K562 (cell line): Measurements from ENCODE around the gene COX6A1.

ENCODE experiments used
- ARNT ChIP-seq, 2 experiments: fragments of 450-650 bp; IDR thresholded peaks; 2 replicates each; pipeline ENCODE4 v1.6.1; 2016; ENCODE audit warnings: mild to moderate bottlenecking in 1 of 2
- ATF3 ChIP-seq, 2 experiments: fragments of 450-650 bp in 1 of 2; sonication (generic) in 1 of 2; formaldehyde crosslinking in 1 of 2; IDR thresholded peaks in 1 of 2; conservative IDR thresholded peaks in 1 of 2; 2 replicates each; pipeline versions ENCODE4 v1.6.1 to v1.8.1; 2016 to 2023; ENCODE audit warnings: mild to moderate bottlenecking in 2 of 2, moderate library complexity in 2 of 2, inconsistent platforms in 1 of 2, missing genetic modification reagents in 1 of 2
- CTCF ChIP-seq, 3 experiments: IDR thresholded peaks in 2 of 3; conservative IDR thresholded peaks in 1 of 3; 2 replicates each; pipeline ENCODE4 v1.5.1; 2011 to 2012; ENCODE audit warnings: low read length in 3 of 3, mild to moderate bottlenecking in 3 of 3, control low read depth in 2 of 3, improper control_type of control experiment in 1 of 3, inconsistent platforms in 1 of 3, low read depth in 1 of 3, mixed read lengths in 1 of 3, moderate library complexity in 1 of 3; ENCODE audit not compliant: insufficient read depth in 2 of 3
- HCFC1 ChIP-seq: IDR thresholded peaks from 2 replicates; pipeline ENCODE4 v1.6.1; 2012; ENCODE audit warnings: low read depth, low read length, improper control_type of control experiment
- KDM4B ChIP-seq, 2 experiments: fragments of 450-650 bp in 1 of 2; sonication (generic) in 1 of 2; IDR thresholded peaks; 2 replicates each; pipeline ENCODE4 v1.6.1; 2016 to 2017; ENCODE audit warnings: borderline replicate concordance in 2 of 2, antibody characterized with exemption in 1 of 2, low read depth in 1 of 2, mild to moderate bottlenecking in 1 of 2
- MAFK ChIP-seq: IDR thresholded peaks from 2 replicates; pipeline ENCODE4 v1.6.1; 2011; ENCODE audit warnings: low read length, improper control_type of control experiment
- PHB ChIP-seq: fragments of 250-450 bp; sonication (Bioruptor Pico); IDR thresholded peaks from 2 replicates; pipeline ENCODE4 v1.5.0; 2021
- REST ChIP-seq, 2 experiments: fragments of 450-650 bp; formaldehyde crosslinking in 1 of 2; IDR thresholded peaks; 2 replicates each; pipeline versions ENCODE4 v1.4.0 to v1.6.1; 2014 to 2020; ENCODE audit warnings: mild to moderate bottlenecking in 2 of 2, borderline replicate concordance in 1 of 2, low read depth in 1 of 2
- SIX5 ChIP-seq, 2 experiments: IDR thresholded peaks; 2 replicates each; pipeline ENCODE4 v1.6.1; 2011; ENCODE audit warnings: low read length in 2 of 2, borderline replicate concordance in 1 of 2, low read depth in 1 of 2, mild to moderate bottlenecking in 1 of 2, moderate library complexity in 1 of 2; ENCODE audit not compliant: insufficient read depth in 1 of 2
- TEAD4 ChIP-seq, 2 experiments: sonication (generic) in 1 of 2; formaldehyde crosslinking in 1 of 2; IDR thresholded peaks; 2 replicates each; pipeline versions ENCODE4 v1.6.1 to v1.8.0; 2012 to 2022; ENCODE audit warnings: borderline replicate concordance in 1 of 2, inconsistent platforms in 1 of 2, low read length in 1 of 2, mild to moderate bottlenecking in 1 of 2, missing genetic modification reagents in 1 of 2
- ZZZ3 ChIP-seq: fragments of 450-650 bp; IDR thresholded peaks from 2 replicates; pipeline ENCODE4 v1.6.1; 2016; ENCODE audit warnings: antibody characterized with exemption, mild to moderate bottlenecking, moderate library complexity

GRCh38 chr12:120490325-120490724 lies 52.4 kb downstream of the COX6A1 start:
- TF ChIP-seq TEAD4 (IDR thresholded peaks at IDR 0.05; ENCODE audit: low read length): no peak
- TF ChIP-seq TEAD4 (CRISPR knock-in tag; IDR thresholded peaks at IDR 0.05; ENCODE audit: borderline replicate concordance): no peak
- TF ChIP-seq KDM4B (IDR thresholded peaks at IDR 0.05; ENCODE audit: borderline replicate concordance in 2 of 2, low read depth in 1 of 2): no peak
- TF ChIP-seq SIX5 (IDR thresholded peaks at IDR 0.05; ENCODE audit: borderline replicate concordance in 1 of 2, insufficient read depth in 1 of 2, low read depth in 1 of 2, low read length in 2 of 2): no peak
- TF ChIP-seq ARNT (IDR thresholded peaks at IDR 0.05): no peak
- no peak for TF ChIP-seq CTCF (IDR thresholded peaks at IDR 0.05 in 2 of 3, conservative IDR thresholded peaks at IDR 0.05 in 1 of 3; ENCODE audit: insufficient read depth in 2 of 3, low read depth in 1 of 3, low read length in 3 of 3)
- no peak for TF ChIP-seq MAFK
- TF ChIP-seq REST (IDR thresholded peaks at IDR 0.05; ENCODE audit: borderline replicate concordance): no peak
- TF ChIP-seq REST (CRISPR knock-in tag; IDR thresholded peaks at IDR 0.05; ENCODE audit: low read depth): no peak
- TF ChIP-seq HCFC1: no peak
- no peak for TF ChIP-seq ZZZ3
- no peak for TF ChIP-seq ATF3 (IDR thresholded peaks at IDR 0.05)
- no peak for TF ChIP-seq ATF3 (CRISPR knock-in tag; conservative IDR thresholded peaks at IDR 0.05)
- no peak for TF ChIP-seq PHB
